GM10248 (cell line): ENCODE measurements around the gene PREPL.

Source experiments
- CTCF ChIA-PET: fragments of 300-600 bp; sonication (Branson Sonifier 250); formaldehyde crosslinking; extraction: SDS; loops from one replicate; lab custom pipeline; 2021; ENCODE audit warnings: antibody characterized with exemption; lab: Yijun Ruan, JAX
- POLR2A ChIA-PET: fragments of 350-650 bp; sonication (Branson Sonifier 250); formaldehyde crosslinking; extraction: SDS; loops from one replicate; lab custom pipeline; 2020; ENCODE audit warnings: antibody characterized with exemption; lab: Yijun Ruan, JAX
- DNase-seq: peaks from one replicate; pipeline ENCODE4 v3.0.0; 2012; ENCODE audit errors: extremely low spot score
- CTCF ChIP-seq: IDR thresholded peaks from 2 replicates; pipeline ENCODE4 v1.5.1; 2012; ENCODE audit warnings: mild to moderate bottlenecking, low read depth; ENCODE audit errors: extremely low read depth, missing control alignments, control extremely low read depth

Gene PREPL

DNA sequence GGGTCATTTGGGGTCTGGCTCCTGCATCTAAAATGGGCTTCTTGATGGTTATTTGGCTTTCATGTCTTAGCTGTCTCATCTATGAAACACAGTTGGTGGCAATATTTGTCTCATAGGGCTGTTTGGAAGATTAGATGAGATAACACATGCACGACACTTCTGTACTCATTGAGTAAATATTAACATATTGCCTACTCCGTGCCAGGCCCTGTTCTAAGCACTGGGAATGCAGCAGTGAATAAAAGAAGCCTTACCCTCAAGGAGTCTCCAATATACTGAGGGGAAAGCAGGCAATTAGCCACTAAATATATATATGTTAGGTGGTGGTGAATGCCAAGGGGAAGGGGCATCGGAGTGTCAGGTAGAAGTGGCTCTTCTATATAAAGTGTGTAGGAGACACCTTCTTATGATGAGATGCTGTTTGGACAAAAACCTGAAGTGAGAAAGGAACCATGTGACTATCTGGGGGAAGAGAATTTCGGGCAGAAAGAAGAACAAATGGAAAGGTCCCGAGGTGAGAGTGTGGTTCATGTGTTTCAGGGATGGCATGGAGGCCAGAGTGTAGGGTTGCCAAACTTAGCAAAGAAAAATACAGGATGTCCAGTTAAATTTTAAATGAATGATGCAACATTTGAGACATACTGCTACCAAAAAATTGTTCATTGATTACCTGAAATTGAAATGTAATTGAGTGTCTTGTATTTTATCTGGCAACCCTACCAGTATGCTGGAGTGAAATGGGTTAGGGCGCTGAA lies 74.2 kb downstream of the PREPL start:
- CTCF ChIA-PET = interaction anchor here (1.0 to 1.8 kb wide), 3 partner anchors 15 to 43 kb away, joined by 4 read pairs; no protein-coding TSS in a partner anchor
- no peak for DNase-seq
- no peak for TF ChIP-seq CTCF
- POLR2A ChIA-PET = no interaction called here

DNA sequence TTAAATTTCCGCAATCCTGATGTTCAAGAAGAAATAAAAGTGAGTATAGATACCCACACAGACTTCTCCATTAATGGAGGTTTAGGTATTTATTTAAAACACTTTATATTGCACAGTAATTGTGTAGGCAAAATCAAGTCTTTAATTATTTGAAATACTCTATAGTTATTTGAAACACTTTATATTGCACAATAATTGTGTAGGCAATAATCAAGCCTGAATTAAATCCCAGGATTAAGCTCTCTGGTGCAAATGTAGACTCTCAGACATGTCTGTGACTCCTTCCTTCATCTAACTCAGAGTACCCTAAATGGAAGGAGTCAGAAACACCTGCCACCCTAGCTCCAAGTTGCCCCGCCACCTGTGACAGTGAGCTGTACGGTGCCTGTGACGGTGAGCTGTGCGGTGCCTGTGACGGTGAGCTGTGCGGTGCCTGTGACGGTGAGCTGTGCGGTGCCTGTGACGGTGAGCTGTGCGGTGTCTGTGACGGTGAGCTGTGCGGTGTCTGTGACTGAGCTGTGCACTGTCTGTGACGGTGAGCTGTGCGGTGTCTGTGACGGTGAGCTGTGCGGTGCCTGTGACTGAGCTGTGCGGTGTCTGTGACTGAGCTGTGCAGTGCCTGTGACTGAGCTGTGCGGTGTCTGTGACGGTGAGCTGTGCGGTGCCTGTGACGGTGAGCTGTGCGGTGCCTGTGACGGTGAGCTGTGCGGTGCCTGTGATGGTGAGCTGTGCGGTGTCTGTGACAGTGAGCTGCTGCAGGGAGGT lies 75.0 kb downstream of the PREPL start:
- DNase-seq = no peak
- TF ChIP-seq CTCF = no peak
- ChIA-PET CTCF (interaction anchor here (1.0 to 1.8 kb wide), 3 partner anchors 16 to 42 kb away, joined by 4 read pairs; no protein-coding TSS in a partner anchor), POLR2A (no interaction called here)

GRCh38 chr2:44285174-44285573 lies 76.1 kb downstream of the PREPL start:
- no peak for DNase-seq
- CTCF ChIA-PET = no interaction called here
- TF ChIP-seq CTCF = no peak
- POLR2A ChIA-PET = no interaction called here

DNA sequence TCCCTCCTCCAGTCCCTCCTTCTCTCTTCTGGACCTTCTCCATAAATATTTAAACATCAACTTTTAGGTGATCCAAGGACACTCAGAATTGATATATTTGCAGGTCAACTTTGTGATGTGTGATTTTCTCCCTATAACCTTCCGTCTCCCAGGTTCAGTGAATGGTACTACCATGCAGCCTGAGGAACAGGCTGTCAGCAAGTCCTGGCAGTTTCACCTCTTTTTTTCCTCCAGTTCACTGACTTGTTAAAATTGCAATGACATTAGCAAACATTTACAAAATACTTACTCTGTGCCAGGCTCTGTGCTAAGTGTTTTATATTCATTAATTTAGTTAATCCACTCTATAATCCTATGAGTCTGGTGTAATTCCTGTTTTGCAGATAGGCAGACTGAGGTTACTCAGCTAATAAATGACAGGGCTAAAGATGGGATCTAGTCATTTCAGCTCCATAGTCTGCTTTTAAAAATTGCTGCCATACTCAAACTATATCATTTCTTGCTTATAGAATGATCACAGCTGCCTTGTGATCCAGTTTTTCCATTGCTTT lies 78.1 kb downstream of the PREPL start:
- TF ChIP-seq CTCF = no peak
- ChIA-PET CTCF (interaction anchor here (1.0 to 1.1 kb wide), 2 partner anchors 12 to 196 kb away, joined by 3 to 5 read pairs; no protein-coding TSS in a partner anchor), POLR2A (no interaction called here)
- DNase-seq = no peak

GRCh38 chr2:44280869-44281268 lies 80.4 kb downstream of the PREPL start:
- POLR2A ChIA-PET = no interaction called here
- CTCF ChIA-PET = no interaction called here
- DNase-seq = no peak
- TF ChIP-seq CTCF = no peak

GRCh38 chr2:44277541-44277940 lies 83.8 kb downstream of the PREPL start:
- no peak for DNase-seq
- TF ChIP-seq CTCF = no peak
- ChIA-PET CTCF (interaction anchor here (1.3 kb wide), 1 partner anchor 17 kb away, joined by 3 read pairs; no protein-coding TSS in a partner anchor), POLR2A (no interaction called here)
